BLaER1 (cell line): ENCODE data around the gene ARHGAP4.

Experiments
- H3K27ac ChIP-seq: shearing (Covaris generic); formaldehyde crosslinking; 2 replicates; pipeline ENCODE4 v1.8.1; 2022
- H3K27me3 ChIP-seq: shearing (Covaris generic); formaldehyde crosslinking; 2 replicates; pipeline ENCODE4 v1.8.1; 2022
- H3K36me3 ChIP-seq: shearing (Covaris generic); formaldehyde crosslinking; 2 replicates; pipeline ENCODE4 v1.8.1; 2022
- H3K4me1 ChIP-seq: shearing (Covaris generic); formaldehyde crosslinking; 2 replicates; pipeline ENCODE4 v1.8.1; 2022
- H3K4me2 ChIP-seq: shearing (Covaris generic); formaldehyde crosslinking; 2 replicates; pipeline ENCODE4 v1.8.1; 2022
- H3K4me3 ChIP-seq: shearing (Covaris generic); formaldehyde crosslinking; 2 replicates; pipeline ENCODE4 v1.8.1; 2022
- H3K9ac ChIP-seq: shearing (Covaris generic); formaldehyde crosslinking; 2 replicates; pipeline ENCODE4 v1.8.1; 2022
- H3K9me3 ChIP-seq: shearing (Covaris generic); formaldehyde crosslinking; 2 replicates; pipeline ENCODE4 v1.8.1; 2022
- H4K20me1 ChIP-seq: shearing (Covaris generic); formaldehyde crosslinking; 2 replicates; pipeline ENCODE4 v1.8.1; 2022
- Cebpa-rat ChIP-seq: shearing (Covaris generic); IDR thresholded peaks from 2 replicates; pipeline ENCODE4 v1.8.1; 2022

Gene ARHGAP4

DNA sequence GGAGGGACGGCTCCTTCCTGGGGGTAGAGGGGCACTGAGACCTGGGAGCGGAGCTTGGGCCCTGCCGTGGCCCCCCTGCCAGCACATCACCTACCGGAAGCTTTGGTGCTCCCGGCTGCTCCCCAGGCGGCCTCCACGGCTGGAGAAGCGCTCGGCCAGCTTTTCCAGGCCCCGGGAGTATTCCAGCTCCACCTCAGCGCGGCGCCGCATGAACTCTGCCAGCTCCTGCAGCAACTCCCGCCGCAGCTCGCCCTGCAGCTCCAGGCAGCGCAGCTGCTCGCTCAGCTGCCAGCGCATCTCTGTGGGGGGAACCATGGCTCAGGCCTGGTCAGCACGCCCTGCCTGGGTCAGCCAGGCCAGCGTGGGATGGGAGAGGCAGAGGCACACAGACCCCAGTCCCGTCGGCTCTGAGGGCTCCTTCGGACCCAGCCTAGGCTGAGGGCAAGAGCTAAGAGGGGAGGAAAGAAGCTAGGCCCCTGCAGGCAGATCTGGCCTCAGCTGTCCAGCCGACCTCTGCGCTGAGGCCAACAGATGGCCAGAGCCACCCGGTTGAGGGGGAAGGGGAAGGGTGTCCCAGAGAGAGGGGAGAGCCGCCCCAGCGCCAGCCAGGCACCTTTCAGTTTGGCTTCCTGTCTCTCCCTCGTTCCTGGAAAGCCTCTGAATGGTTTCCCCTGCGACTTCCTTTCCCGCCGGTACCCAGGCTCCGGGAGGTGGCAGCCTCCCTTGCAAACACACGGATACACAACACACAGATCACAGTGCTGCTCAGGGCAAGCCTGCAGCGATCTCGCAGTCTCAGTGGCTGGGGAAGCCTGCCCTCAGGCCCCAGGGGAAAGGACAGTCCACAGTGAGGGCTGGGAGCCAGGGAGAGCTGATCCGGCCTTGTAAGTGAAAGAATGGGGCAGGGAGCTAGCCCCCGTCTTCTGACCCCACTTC lies 4.3 kb downstream of the ARHGAP4 start:
- Histone ChIP-seq H3K4me3 (no peak overlapping the region), H3K36me3 (peaks cover 45% of the 10 kb centered on the region), H3K27ac (peak overlapping the region; percentile 38; the same call in 1 of the 2 replicates), H3K9me3 (no peaks in the 10 kb centered on the region), H4K20me1 (peaks cover 100% of the 10 kb centered on the region), H3K4me1 (peaks cover 67% of the 10 kb centered on the region), H3K4me2 (peak overlapping the region; percentile 99), H3K27me3 (peaks cover 91% of the 10 kb centered on the region), H3K9ac (no peak overlapping the region)
- TF ChIP-seq Cebpa-rat: no peak

DNA sequence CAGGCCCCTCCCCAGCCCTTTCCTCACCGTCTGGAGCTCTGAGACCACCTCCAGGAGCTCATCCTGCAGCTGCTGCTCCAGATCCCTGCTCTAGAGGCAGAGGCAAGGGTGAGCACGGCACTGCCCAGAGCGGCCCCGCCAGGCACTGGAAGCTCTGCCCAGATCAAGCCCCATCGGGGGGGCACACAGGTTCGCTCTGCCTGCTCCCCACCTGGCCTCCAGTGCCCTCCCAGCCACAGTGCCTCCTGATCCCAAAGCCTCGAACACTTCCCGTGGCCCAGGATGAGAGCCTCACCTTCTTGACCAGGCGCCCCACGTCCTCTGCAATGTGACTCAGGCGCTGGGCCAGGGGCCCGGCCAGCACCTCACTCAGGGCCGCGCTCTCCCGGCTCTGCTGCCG lies 5.0 kb downstream of the ARHGAP4 start:
- peaks cover 100% of the 10 kb centered on the region for H4K20me1 ChIP-seq
- peaks cover 60% of the 10 kb centered on the region for H3K4me1 ChIP-seq
- peaks cover 52% of the 10 kb centered on the region for H3K36me3 ChIP-seq
- H3K4me3 ChIP-seq: no peak overlapping the region
- 0 out of 2 replicates have a peak overlapping the region, but pooled peaks have one; percentile 38 for H3K27ac ChIP-seq
- H3K9ac ChIP-seq: no peak overlapping the region
- H3K4me2 ChIP-seq: no peak overlapping the region
- H3K27me3 ChIP-seq: peaks cover 98% of the 10 kb centered on the region
- TF ChIP-seq Cebpa-rat: no peak
- H3K9me3 ChIP-seq: no peaks in the 10 kb centered on the region

DNA sequence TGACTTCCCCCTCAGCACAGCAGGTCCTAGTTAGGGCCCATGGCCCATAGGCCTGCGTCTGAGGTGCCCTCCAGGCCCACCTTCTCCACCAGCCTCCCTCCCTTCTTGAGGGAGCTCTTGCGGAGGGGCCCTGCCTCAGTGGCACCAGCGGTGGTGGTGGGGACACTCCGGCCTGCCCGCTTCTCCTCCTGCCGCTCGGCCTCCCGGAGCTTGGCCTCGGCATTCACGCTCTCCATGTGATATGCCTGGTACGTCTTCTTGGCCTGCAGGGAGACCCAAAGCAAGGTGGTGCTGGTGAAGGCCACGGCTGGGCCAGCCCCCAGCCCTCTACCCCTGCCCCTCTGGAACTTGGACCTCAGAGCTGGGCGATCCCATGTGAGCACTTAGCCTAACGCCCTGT lies 5.5 kb downstream of the ARHGAP4 start:
- Histone ChIP-seq H3K4me2 (no peak overlapping the region), H3K27ac (no peak overlapping the region)

DNA sequence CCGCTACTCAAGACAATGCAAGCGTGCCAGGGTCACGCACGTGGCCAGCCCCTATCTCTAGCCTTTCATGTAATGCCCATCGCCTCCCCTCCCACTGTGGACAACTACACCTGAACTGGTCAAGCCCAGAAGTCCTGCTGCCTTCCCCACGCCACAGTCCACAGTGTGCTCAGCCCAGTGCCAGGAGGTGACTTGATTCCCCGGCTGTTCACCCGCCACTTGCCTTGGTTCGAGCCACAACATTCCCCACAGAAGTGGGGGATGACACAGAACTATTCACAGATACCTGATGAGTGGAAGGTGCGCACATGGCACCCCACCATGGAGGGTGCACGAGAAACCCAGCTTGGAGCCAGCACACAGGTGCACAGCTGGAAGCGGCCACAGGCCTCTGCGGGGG lies 6.8 kb downstream of the ARHGAP4 start:
- H3K36me3 ChIP-seq: peaks cover 55% of the 10 kb centered on the region
- no peak overlapping the region for H3K9ac ChIP-seq
- H3K4me1 ChIP-seq: peaks cover 42% of the 10 kb centered on the region
- no peak overlapping the region for H3K27ac ChIP-seq
- H4K20me1 ChIP-seq: peaks cover 94% of the 10 kb centered on the region
- H3K27me3 ChIP-seq: peaks cover 97% of the 10 kb centered on the region
- TF ChIP-seq Cebpa-rat: no peak
- no peak overlapping the region for H3K4me3 ChIP-seq
- H3K4me2 ChIP-seq: no peak overlapping the region
- no peaks in the 10 kb centered on the region for H3K9me3 ChIP-seq

More for the DNA sequence above, 5.5 kb downstream of the ARHGAP4 start:
- Histone ChIP-seq H3K4me1 (peaks cover 55% of the 10 kb centered on the region), H3K4me3 (no peak overlapping the region), H4K20me1 (peaks cover 100% of the 10 kb centered on the region), H3K36me3 (peaks cover 55% of the 10 kb centered on the region), H3K9me3 (no peaks in the 10 kb centered on the region), H3K27me3 (peaks cover 99% of the 10 kb centered on the region), H3K9ac (no peak overlapping the region)
- TF ChIP-seq Cebpa-rat: no peak

DNA sequence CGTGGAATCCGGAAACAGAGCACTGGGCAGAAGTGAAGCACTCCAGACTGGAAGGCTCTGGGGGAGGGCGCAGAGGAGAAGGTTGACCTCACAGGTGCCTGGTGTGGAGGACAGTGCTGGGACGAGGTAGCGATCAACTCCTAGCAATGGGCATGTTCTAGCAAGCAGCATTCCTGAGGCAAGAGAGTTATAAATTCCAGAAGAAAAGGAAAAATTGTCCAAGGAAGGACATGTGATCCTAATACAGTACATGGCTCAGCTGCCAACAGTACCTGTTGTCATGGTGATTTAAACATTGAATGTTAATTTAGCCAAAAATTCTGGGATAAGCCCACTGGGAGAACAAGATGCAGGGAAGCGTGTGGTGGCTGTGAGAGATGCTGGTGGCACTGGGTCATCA lies 8.2 kb downstream of the ARHGAP4 start:
- TF ChIP-seq Cebpa-rat: no peak
- no peaks in the 10 kb centered on the region for H3K9me3 ChIP-seq
- no peak overlapping the region for H3K4me2 ChIP-seq
- H4K20me1 ChIP-seq: peaks cover 92% of the 10 kb centered on the region
- H3K4me1 ChIP-seq: peaks cover 28% of the 10 kb centered on the region
- peaks cover 67% of the 10 kb centered on the region for H3K36me3 ChIP-seq
- peaks cover 96% of the 10 kb centered on the region for H3K27me3 ChIP-seq
- H3K9ac ChIP-seq: no peak overlapping the region
- no peak overlapping the region for H3K4me3 ChIP-seq
- H3K27ac ChIP-seq: no peak overlapping the region

DNA sequence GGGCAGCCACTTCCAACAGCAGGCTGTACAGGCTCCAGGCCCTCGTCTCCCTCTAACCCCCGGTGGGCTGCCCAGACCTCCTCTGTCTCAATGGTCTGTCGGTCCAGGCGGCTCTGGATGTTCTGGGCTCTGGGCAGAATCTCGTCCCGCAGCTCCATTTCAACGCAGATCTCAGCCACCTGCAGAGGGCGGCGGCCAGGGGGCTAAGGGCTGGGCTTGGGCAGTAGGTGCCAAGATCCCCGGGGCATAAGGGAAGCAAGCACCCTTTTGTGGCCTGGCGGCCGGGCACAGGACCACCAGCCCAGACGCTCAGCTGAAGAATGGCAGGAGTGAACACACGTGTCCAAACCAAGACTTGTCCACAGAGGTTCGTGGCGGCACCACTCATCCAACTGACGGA lies 12.4 kb downstream of the ARHGAP4 start:
- peaks cover 9% of the 10 kb centered on the region for H3K4me1 ChIP-seq
- no peak overlapping the region for H3K27ac ChIP-seq
- peaks cover 81% of the 10 kb centered on the region for H3K27me3 ChIP-seq
- H3K9ac ChIP-seq: no peak overlapping the region
- peaks cover 67% of the 10 kb centered on the region for H4K20me1 ChIP-seq
- no peak overlapping the region for H3K4me2 ChIP-seq
- H3K9me3 ChIP-seq: no peaks in the 10 kb centered on the region; the same call in 1 of the 2 replicates
- peaks cover 63% of the 10 kb centered on the region for H3K36me3 ChIP-seq
- no peak overlapping the region for H3K4me3 ChIP-seq
- TF ChIP-seq Cebpa-rat: no peak

DNA sequence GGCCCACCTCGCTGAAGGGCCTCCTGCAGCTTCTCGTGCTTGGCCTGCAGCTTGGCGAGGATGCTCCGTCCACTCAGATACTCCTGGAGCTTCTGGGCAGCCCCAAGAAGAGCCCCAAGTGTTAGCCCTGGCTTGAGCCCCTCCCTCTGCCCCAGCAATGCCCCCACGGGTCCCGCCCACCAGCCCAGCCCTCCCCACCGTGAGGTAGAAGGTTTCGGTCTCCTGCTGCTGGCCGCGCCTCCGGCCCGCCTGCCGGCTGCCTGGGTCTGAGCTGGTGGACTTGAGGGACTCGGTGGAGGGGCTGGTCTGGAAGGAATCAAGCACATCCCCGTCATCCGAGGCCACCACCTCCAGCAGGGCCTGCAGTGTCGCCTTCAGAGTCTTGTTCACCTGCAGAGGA lies 12.9 kb downstream of the ARHGAP4 start:
- no peak for TF ChIP-seq Cebpa-rat
- no peaks in the 10 kb centered on the region; the same call in 1 of the 2 replicates for H3K9me3 ChIP-seq
- H3K27ac ChIP-seq: no peak overlapping the region
- H3K4me1 ChIP-seq: peaks cover 11% of the 10 kb centered on the region
- peaks cover 65% of the 10 kb centered on the region for H4K20me1 ChIP-seq
- H3K27me3 ChIP-seq: peaks cover 79% of the 10 kb centered on the region
- no peak overlapping the region for H3K4me3 ChIP-seq
- H3K9ac ChIP-seq: no peak overlapping the region
- peaks cover 59% of the 10 kb centered on the region for H3K36me3 ChIP-seq
- H3K4me2 ChIP-seq: no peak overlapping the region

DNA sequence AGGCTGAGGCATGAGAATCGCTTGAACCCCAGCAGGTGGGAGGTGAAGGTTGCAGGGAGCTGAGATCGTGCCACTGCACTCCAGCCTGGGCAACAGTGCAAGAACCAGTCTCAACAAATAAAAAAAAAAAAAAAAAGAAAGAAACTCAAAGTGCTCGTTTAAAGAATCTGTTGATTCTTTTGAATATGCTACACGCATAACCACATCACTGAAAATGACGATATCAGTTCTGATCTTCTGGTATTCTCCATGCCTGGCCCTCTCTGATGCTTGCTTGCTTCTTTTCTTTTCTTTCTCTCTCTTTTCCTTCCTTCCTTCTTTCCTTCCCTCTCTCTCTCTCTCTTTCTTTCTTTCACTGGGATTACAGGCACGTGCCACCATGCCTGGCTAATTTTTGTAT lies 14.3 kb downstream of the ARHGAP4 start:
- Histone ChIP-seq H3K27ac (no peak overlapping the region), H3K9ac (no peak overlapping the region), H3K4me2 (no peak overlapping the region), H3K4me3 (no peak overlapping the region), H4K20me1 (peaks cover 65% of the 10 kb centered on the region), H3K9me3 (no peaks in the 10 kb centered on the region; the same call in 1 of the 2 replicates), H3K27me3 (peaks cover 75% of the 10 kb centered on the region), H3K4me1 (peaks cover 19% of the 10 kb centered on the region), H3K36me3 (peaks cover 56% of the 10 kb centered on the region)
- no peak for TF ChIP-seq Cebpa-rat

DNA sequence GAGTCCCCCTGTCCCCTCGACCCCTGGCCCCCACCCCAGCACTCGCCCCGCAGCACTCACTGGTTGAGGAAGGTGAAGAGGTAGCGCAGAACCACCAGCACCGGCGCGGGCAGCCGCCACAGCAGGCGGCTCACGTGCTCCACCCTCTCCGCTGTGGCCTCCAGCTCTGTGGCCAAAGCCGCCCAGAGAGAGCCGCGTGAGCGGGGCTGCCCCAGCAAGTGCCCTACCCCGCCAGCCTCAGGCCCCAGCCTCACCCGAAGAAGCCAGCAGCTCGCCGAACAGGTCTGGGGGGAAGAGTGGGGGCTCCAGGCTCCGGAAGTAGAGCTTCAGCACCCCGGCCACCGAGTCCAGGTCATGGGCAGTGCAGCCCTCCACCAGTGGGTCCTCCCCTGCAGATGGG lies 15.6 kb downstream of the ARHGAP4 start:
- peaks cover 65% of the 10 kb centered on the region for H4K20me1 ChIP-seq
- no peak for TF ChIP-seq Cebpa-rat
- no peak overlapping the region for H3K4me2 ChIP-seq
- peaks cover 30% of the 10 kb centered on the region for H3K4me1 ChIP-seq
- peaks cover 74% of the 10 kb centered on the region for H3K27me3 ChIP-seq
- no peak overlapping the region for H3K4me3 ChIP-seq
- H3K9me3 ChIP-seq: no peaks in the 10 kb centered on the region; the same call in 1 of the 2 replicates
- peaks cover 46% of the 10 kb centered on the region for H3K36me3 ChIP-seq
- H3K9ac ChIP-seq: no peak overlapping the region
- no peak overlapping the region for H3K27ac ChIP-seq

DNA sequence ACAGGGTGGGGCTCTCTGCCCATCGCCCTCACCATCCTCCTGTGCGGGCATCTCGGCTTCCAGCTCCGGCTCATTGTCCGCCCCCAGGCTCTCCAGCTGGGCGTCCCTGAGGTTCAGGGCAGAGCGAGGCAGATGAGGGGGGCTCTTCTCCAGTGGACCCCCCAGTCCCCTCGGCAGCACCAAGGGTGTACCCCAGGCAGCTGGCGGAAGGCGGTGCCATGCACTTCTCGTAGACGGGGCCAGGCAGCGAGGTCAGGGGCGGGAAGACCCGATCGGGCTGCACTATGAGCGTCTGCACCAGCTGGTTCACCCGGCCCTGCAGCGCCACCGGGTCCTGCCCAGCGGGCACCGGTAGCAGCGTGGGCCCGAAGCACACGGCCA lies 16.1 kb downstream of the ARHGAP4 start:
- Histone ChIP-seq H4K20me1 (peaks cover 64% of the 10 kb centered on the region), H3K9me3 (no peaks in the 10 kb centered on the region; the same call in 1 of the 2 replicates), H3K27ac (no peak overlapping the region), H3K4me3 (no peak overlapping the region), H3K36me3 (peaks cover 46% of the 10 kb centered on the region), H3K27me3 (peaks cover 72% of the 10 kb centered on the region), H3K4me2 (no peak overlapping the region), H3K9ac (no peak overlapping the region), H3K4me1 (peaks cover 30% of the 10 kb centered on the region)
- no peak for TF ChIP-seq Cebpa-rat
